OCI-LY7 (cell line): Measurements from ENCODE around the gene SPEF1. TPM values are rescaled to one million over a fixed set of nuclear protein-coding genes. Genes with fewer than 3 reads are reported as not detected.

Experiments
- BruUV-seq: library from RNA; stranded (reverse); fragments of 400-500 nt; replicated peaks from 2 replicates; lab custom pipeline; 2021; lab: Mats Ljungman, UMichigan
- CTCF ChIA-PET: fragments of 300-600 bp; sonication (Branson Sonifier 250); formaldehyde crosslinking; loops from one replicate; lab custom pipeline; 2022; ENCODE audit warnings: antibody characterized with exemption; ENCODE audit not compliant: unreplicated experiment; lab: Charles Lee
- POLR2A ChIA-PET: fragments of 300-600 bp; sonication (Branson Sonifier 250); formaldehyde crosslinking; loops from one replicate; lab custom pipeline; 2022; ENCODE audit warnings: antibody characterized with exemption; lab: Charles Lee
- DNase-seq: peaks from one replicate; pipeline ENCODE4 v3.0.0-alpha.2; 2015; ENCODE audit warnings: low spot score
- H2AFZ ChIP-seq: fragments of 200-600 bp; sonication (generic), shearing (Covaris generic); 2 replicates; pipeline ENCODE4 v1.6.1; 2014; ENCODE audit warnings: mild to moderate bottlenecking, antibody characterized with exemption, low read length, moderate library complexity
- H3K27ac ChIP-seq: fragments of 200-600 bp; sonication (generic); 2 replicates; pipeline ENCODE4 v1.5.1; 2014; ENCODE audit warnings: mixed run types, low read depth, mild to moderate bottlenecking, moderate library complexity, low read length, inconsistent platforms; ENCODE audit not compliant: poor library complexity, severe bottlenecking
- H3K36me3 ChIP-seq: fragments of 200-600 bp; sonication (generic); 2 replicates; pipeline ENCODE4 v1.6.1; 2014; ENCODE audit warnings: mild to moderate bottlenecking, antibody characterized with exemption, low read length, moderate library complexity, mixed read lengths; ENCODE audit not compliant: insufficient read depth
- H3K4me1 ChIP-seq: fragments of 200-600 bp; sonication (generic); 2 replicates; pipeline ENCODE4 v1.5.1; 2014; ENCODE audit warnings: mild to moderate bottlenecking, low read length; ENCODE audit not compliant: insufficient read depth, poor library complexity, severe bottlenecking
- H3K4me2 ChIP-seq: fragments of 200-600 bp; sonication (generic); 2 replicates; pipeline ENCODE4 v1.6.1; 2014; ENCODE audit warnings: mild to moderate bottlenecking, low read length
- H3K4me3 ChIP-seq: fragments of 200-600 bp; sonication (generic); 2 replicates; pipeline ENCODE4 v1.5.1; 2014; ENCODE audit warnings: mild to moderate bottlenecking, low read depth, low read length; ENCODE audit not compliant: poor library complexity, severe bottlenecking
- H3K79me2 ChIP-seq: fragments of 200-600 bp; sonication (generic); 2 replicates; pipeline ENCODE4 v1.6.1; 2016; ENCODE audit warnings: low read depth, mild to moderate bottlenecking, low read length, moderate library complexity, mixed read lengths; ENCODE audit not compliant: insufficient read depth
- H3K9me2 ChIP-seq: fragments of 200-600 bp; sonication (generic); 2 replicates; pipeline ENCODE4 v1.6.1; 2016; ENCODE audit warnings: mild to moderate bottlenecking, low read length, mixed read lengths; ENCODE audit not compliant: insufficient read depth
- H3K9me3 ChIP-seq: fragments of 200-600 bp; sonication (generic); 2 replicates; pipeline ENCODE4 v1.6.1; 2014; ENCODE audit warnings: mild to moderate bottlenecking, mixed run types, low read length, mixed read lengths
- H4K20me1 ChIP-seq: fragments of 200-600 bp; sonication (generic); 2 replicates; pipeline ENCODE4 v1.6.1; 2014; ENCODE audit warnings: mild to moderate bottlenecking, antibody characterized with exemption, low read length, moderate library complexity, mixed read lengths; ENCODE audit not compliant: insufficient read depth
- EZH2phosphoT487 ChIP-seq: fragments of 200-600 bp; sonication (generic); IDR thresholded peaks from 2 replicates; pipeline ENCODE4 v1.6.1; 2018; ENCODE audit warnings: low read depth, borderline replicate concordance, mild to moderate bottlenecking, mixed run types, antibody characterized with exemption, low read length, moderate library complexity, mixed read lengths
- intact Hi-C: fragments of 100-400 bp; cut with micrococcal nuclease; formaldehyde crosslinking; loops from one replicate; pipeline ENCODE4 v1.10.0; 2022; ENCODE audit not compliant: unreplicated experiment
- total RNA-seq, 2 experiments: library from RNA; depleted of rRNA in 1 of 2; stranded (reverse); fragments of >200 nt in 1 of 2; shearing (Covaris generic) in 1 of 2; gene quantifications; 2 replicates each; pipeline ENCODE4 v1.2.3, GENCODE V29; 2014 to 2022
- TF ChIP-seq, protein P1 (sequence below): fragments of 200-600 bp; sonication (generic); conservative IDR thresholded peaks from 2 replicates; pipeline ENCODE4 v1.5.1; 2014; ENCODE audit warnings: mild to moderate bottlenecking, antibody characterized with exemption, low read length, moderate library complexity, mixed read lengths

The SPEF1 gene
- total RNA-seq, 2 experiments from 2014 or later, result 0.09 to 0.27 TPM

DNA sequence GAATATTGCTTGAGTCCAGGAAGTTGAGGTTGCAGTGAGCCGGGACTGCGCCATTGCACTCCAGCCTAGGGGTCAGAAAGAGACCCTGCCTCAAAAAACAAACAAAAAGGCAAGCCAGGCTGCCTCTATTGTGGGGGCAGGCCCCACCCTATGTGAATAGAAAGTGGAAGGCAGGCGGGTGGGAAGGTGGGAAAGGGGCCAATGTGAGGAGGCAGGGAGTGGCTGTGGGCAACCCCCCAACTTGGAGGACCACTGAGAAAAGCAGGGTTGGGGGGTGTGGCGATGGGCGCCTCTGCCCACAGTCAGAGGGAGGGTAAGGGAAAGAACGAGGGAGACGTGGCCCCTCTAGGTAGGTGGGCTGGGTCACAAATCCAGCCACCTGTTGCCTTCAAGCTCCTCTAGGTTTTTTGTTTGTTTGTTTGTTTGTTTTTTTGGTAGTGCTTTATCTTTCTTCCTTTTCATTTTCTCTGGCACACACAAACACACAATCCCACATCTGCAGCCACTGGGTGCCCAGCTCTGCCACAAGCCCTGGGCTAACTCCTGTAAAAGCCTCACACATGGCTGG is 33.8 kb upstream of the SPEF1 start:
- ChIA-PET CTCF (no interaction called here), POLR2A (interaction anchor here (0.6 kb wide), 1 partner anchor 26 kb away, joined by 4 read pairs; no protein-coding TSS in a partner anchor)
- no peak for DNase-seq
- no peaks in the 10 kb centered on the region for H3K79me2 ChIP-seq
- H3K4me2 ChIP-seq, result no peak overlapping the region
- no TSS peak for BruUV-seq
- no peaks in the 10 kb centered on the region for H3K9me2 ChIP-seq
- peaks cover 29% of the 10 kb centered on the region for H3K4me1 ChIP-seq
- no peaks in the 10 kb centered on the region for H4K20me1 ChIP-seq
- no peaks in the 10 kb centered on the region for H3K9me3 ChIP-seq
- H3K4me3 ChIP-seq, result no peak overlapping the region
- H3K27ac ChIP-seq, result no peak overlapping the region
- H2AFZ ChIP-seq, result no peak overlapping the region
- intact Hi-C loops, result no loop called here
- TF ChIP-seq, protein P1, sequence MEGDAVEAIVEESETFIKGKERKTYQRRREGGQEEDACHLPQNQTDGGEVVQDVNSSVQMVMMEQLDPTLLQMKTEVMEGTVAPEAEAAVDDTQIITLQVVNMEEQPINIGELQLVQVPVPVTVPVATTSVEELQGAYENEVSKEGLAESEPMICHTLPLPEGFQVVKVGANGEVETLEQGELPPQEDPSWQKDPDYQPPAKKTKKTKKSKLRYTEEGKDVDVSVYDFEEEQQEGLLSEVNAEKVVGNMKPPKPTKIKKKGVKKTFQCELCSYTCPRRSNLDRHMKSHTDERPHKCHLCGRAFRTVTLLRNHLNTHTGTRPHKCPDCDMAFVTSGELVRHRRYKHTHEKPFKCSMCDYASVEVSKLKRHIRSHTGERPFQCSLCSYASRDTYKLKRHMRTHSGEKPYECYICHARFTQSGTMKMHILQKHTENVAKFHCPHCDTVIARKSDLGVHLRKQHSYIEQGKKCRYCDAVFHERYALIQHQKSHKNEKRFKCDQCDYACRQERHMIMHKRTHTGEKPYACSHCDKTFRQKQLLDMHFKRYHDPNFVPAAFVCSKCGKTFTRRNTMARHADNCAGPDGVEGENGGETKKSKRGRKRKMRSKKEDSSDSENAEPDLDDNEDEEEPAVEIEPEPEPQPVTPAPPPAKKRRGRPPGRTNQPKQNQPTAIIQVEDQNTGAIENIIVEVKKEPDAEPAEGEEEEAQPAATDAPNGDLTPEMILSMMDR, result no peak
- no peak for TF ChIP-seq EZH2phosphoT487
- no peaks in the 10 kb centered on the region for H3K36me3 ChIP-seq

DNA sequence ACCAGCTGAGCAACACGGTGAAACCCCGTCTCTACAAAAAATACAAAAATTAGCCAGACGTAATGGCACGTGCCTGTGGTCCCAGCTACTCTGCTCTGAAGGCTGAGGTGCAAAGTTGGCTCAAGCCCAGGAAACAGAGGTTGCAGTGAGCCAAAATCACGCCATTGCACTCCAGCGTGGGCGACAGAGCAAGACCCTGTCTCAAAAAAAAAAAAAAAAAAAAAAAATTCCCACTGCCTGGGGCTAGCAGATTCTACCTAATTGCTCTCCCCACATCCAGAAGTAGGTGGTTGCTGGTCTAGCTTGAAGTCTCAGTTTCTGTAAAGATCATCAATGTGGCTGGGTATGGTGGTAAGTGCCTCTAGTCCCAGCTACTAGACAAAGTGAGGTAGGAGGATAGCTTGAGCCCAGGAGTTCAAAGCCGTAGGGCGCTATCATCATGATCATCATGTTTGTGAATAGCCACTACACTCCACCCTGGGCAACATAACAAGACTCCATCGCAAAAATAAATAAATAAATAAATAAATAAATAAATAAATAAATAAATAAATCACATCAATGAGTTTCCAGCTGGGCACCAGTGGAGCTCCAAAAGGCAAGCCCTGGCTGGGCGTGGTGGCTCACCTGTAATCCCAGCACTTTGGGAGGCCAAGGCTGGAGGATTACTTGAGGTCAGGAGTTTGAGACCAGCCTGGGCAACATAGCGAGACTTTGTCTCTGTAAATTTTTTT is 32.8 kb upstream of the SPEF1 start:
- no peaks in the 10 kb centered on the region for H3K79me2 ChIP-seq
- no peak overlapping the region for H2AFZ ChIP-seq
- peaks cover 20% of the 10 kb centered on the region for H3K4me1 ChIP-seq
- H3K4me2 ChIP-seq, result no peak overlapping the region
- POLR2A ChIA-PET, result interaction anchor here (0.5 to 1.5 kb wide), 2 partner anchors 31 to 125 kb away, joined by 3 read pairs; no protein-coding TSS in a partner anchor
- DNase-seq, result no peak
- no peaks in the 10 kb centered on the region for H3K9me3 ChIP-seq
- no peaks in the 10 kb centered on the region for H3K9me2 ChIP-seq
- intact Hi-C loops, result no loop called here
- TF ChIP-seq, protein P1, result no peak
- no peak for TF ChIP-seq EZH2phosphoT487
- no TSS peak for BruUV-seq
- H3K27ac ChIP-seq, result no peak overlapping the region
- no peak overlapping the region for H3K4me3 ChIP-seq
- H3K36me3 ChIP-seq, result no peaks in the 10 kb centered on the region
- no peaks in the 10 kb centered on the region for H4K20me1 ChIP-seq
- CTCF ChIA-PET, result interaction anchor here (0.5 kb wide), 1 partner anchor 69 kb away, joined by 7 read pairs; no protein-coding TSS in a partner anchor
